ENCODE data around the gene SREK1. TPM values are rescaled to one million over a fixed set of nuclear protein-coding genes. Genes with fewer than 3 reads are reported as not detected.

The SREK1 gene
- total and polyA plus RNA-seq, 8 donors, result 10.4 to 242 (median 134) TPM

- H3K9me3 ChIP-seq, result no peaks in the 10 kb centered on the region
- intact Hi-C loops (cut with DNase I; ENCODE audit: low total_unique reads), result no loop called here
- H3K4me3 ChIP-seq, result no peak overlapping the region
- WGBS, 5 donors, result 76 to 89% (median 79%) methylated on average over 10 of the region's 10 CpGs
- no peaks in the 10 kb centered on the region for H3K4me1 ChIP-seq
- peak in 1 of 2 donors; percentile 39 for DNase-seq
- peaks cover 0 to 5% (median 2%) of the 10 kb centered on the region in 4 donors for H3K36me3 ChIP-seq
- TF ChIP-seq POLR2AphosphoS5 (IDR thresholded peaks at IDR 0.05), result no peak
- no peak for TF ChIP-seq EP300 (IDR thresholded peaks at IDR 0.05)
- no peak for TF ChIP-seq CTCF (IDR thresholded peaks at IDR 0.05)
- TF ChIP-seq POLR2A (IDR thresholded peaks at IDR 0.05), result no peak
- H3K27ac ChIP-seq, result no peak overlapping the region
- H3K27me3 ChIP-seq, result no peaks in the 10 kb centered on the region
Observed at GRCh38 chr5:66207800-66208561, 63.9 kb downstream of the SREK1 start.

GRCh38 chr5:66209350-66209749 lies 65.2 kb downstream of the SREK1 start:
- Histone ChIP-seq H3K27ac (no peak overlapping the region), H3K9me3 (no peaks in the 10 kb centered on the region), H3K27me3 (no peaks in the 10 kb centered on the region), H3K36me3 (peaks cover 0 to 5% (median 2%) of the 10 kb centered on the region in 4 donors), H3K4me1 (no peaks in the 10 kb centered on the region), H3K4me3 (no peak overlapping the region)
- no peak for DNase-seq
- TF ChIP-seq POLR2A (IDR thresholded peaks at IDR 0.05) (no peak), CTCF (IDR thresholded peaks at IDR 0.05) (no peak), EP300 (IDR thresholded peaks at IDR 0.05) (no peak), POLR2AphosphoS5 (IDR thresholded peaks at IDR 0.05) (no peak)
- 79 to 84% (median 82%) methylated on average over 4 of the region's 4 CpGs for WGBS, 5 donors
- intact Hi-C loops (cut with DNase I; ENCODE audit: low total_unique reads), result no loop called here

- Histone ChIP-seq H3K9me3 (no peaks in the 10 kb centered on the region), H3K36me3 (peaks cover 0 to 5% (median 2%) of the 10 kb centered on the region in 4 donors), H3K4me1 (no peaks in the 10 kb centered on the region), H3K27ac (no peak overlapping the region), H3K4me3 (no peak overlapping the region), H3K27me3 (no peaks in the 10 kb centered on the region)
- no peak for DNase-seq
- TF ChIP-seq CTCF (IDR thresholded peaks at IDR 0.05), result no peak
- no peak for TF ChIP-seq POLR2A (IDR thresholded peaks at IDR 0.05)
- no peak for TF ChIP-seq POLR2AphosphoS5 (IDR thresholded peaks at IDR 0.05)
- no peak for TF ChIP-seq EP300 (IDR thresholded peaks at IDR 0.05)
- WGBS, 5 donors, result 73 to 87% (median 85%) methylated on average over 6 of the region's 6 CpGs
- intact Hi-C loops (cut with DNase I; ENCODE audit: low total_unique reads), result no loop called here
Observed at GRCh38 chr5:66209794-66210193, 65.7 kb downstream of the SREK1 start.

- Histone ChIP-seq H3K4me1 (no peaks in the 10 kb centered on the region), H3K27ac (no peak overlapping the region), H3K27me3 (no peaks in the 10 kb centered on the region), H3K9me3 (no peaks in the 10 kb centered on the region), H3K36me3 (peaks cover 0 to 4% (median 0%) of the 10 kb centered on the region in 4 donors), H3K4me3 (no peak overlapping the region)
- no peak for TF ChIP-seq POLR2AphosphoS5 (IDR thresholded peaks at IDR 0.05)
- TF ChIP-seq EP300 (IDR thresholded peaks at IDR 0.05), result no peak
- TF ChIP-seq POLR2A (IDR thresholded peaks at IDR 0.05), result no peak
- TF ChIP-seq CTCF (IDR thresholded peaks at IDR 0.05), result no peak
- intact Hi-C loops (cut with DNase I; ENCODE audit: low total_unique reads), result no loop called here
- WGBS, 5 donors, result 63 to 83% (median 68%) methylated on average over 2 of the region's 2 CpGs
- no peak for DNase-seq
Observed at GRCh38 chr5:66213533-66213932, 69.4 kb downstream of the SREK1 start.
